NCI-H345 treated with DMSO at 0.1 percent for 48 hours (cell line): Measurements from ENCODE around the gene CRYBG3.
"Not testable (repeated sequence)": the region's sequence is repeated elsewhere in the genome, so short reads cannot be mapped to it uniquely, and the experiment has no call there.

ENCODE experiments used
- DNase-seq: peaks from one replicate; lab custom pipeline; 2025; ENCODE audit not compliant: unreplicated experiment; lab: John Stamatoyannopoulos, UW

The CRYBG3 gene

GRCh38 chr3:97895216-97895615, 73.4 kb downstream of the CRYBG3 start:
- no peak for DNase-seq

GRCh38 chr3:97896129-97896528, 74.3 kb downstream of the CRYBG3 start:
- no peak for DNase-seq

- DNase-seq: no peak
Observed at GRCh38 chr3:97896547-97896946, 74.7 kb downstream of the CRYBG3 start.

- DNase-seq: no peak
Observed at GRCh38 chr3:97899331-97899730, 77.5 kb downstream of the CRYBG3 start.

- no peak for DNase-seq
Observed at GRCh38 chr3:97901313-97902248, 79.8 kb downstream of the CRYBG3 start.

GRCh38 chr3:97909830-97910229, 88.0 kb downstream of the CRYBG3 start:
- not testable (repeated sequence) for DNase-seq

GRCh38 chr3:97910236-97910831, 88.5 kb downstream of the CRYBG3 start:
- not testable (repeated sequence) for DNase-seq

GRCh38 chr3:97910931-97911351, 89.1 kb downstream of the CRYBG3 start:
- DNase-seq: no peak

GRCh38 chr3:97911459-97911858, 89.6 kb downstream of the CRYBG3 start:
- DNase-seq: no peak

GRCh38 chr3:97914388-97914787, 92.6 kb downstream of the CRYBG3 start:
- no peak for DNase-seq

GRCh38 chr3:97916576-97916975, 94.8 kb downstream of the CRYBG3 start:
- DNase-seq: no peak

GRCh38 chr3:97917813-97918536, 96.2 kb downstream of the CRYBG3 start:
- no peak for DNase-seq

- no peak for DNase-seq
Observed at GRCh38 chr3:97927704-97928103, 105.9 kb downstream of the CRYBG3 start.

GRCh38 chr3:97928986-97929385, 107.2 kb downstream of the CRYBG3 start:
- no peak for DNase-seq

GRCh38 chr3:97930018-97930417, 108.2 kb downstream of the CRYBG3 start:
- DNase-seq: no peak

GRCh38 chr3:97931218-97931617, 109.4 kb downstream of the CRYBG3 start:
- no peak for DNase-seq

- no peak for DNase-seq
Observed at GRCh38 chr3:97932387-97932801, 110.6 kb downstream of the CRYBG3 start.

- DNase-seq: no peak
Observed at GRCh38 chr3:97934980-97935695, 113.3 kb downstream of the CRYBG3 start.

GRCh38 chr3:97935842-97936241, 114.0 kb downstream of the CRYBG3 start:
- no peak for DNase-seq

- DNase-seq: no peak
Observed at GRCh38 chr3:97937205-97937604, 115.4 kb downstream of the CRYBG3 start.

GRCh38 chr3:97938444-97938843, 116.6 kb downstream of the CRYBG3 start:
- no peak for DNase-seq
